Left cardiac atrium (tissue), 4 donors: ENCODE results near the gene PLTP. TPM values are rescaled to one million over a fixed set of nuclear protein-coding genes. Genes with fewer than 3 reads are reported as not detected.
"Not testable (repeated sequence)": the region's sequence is repeated elsewhere in the genome, so short reads cannot be mapped to it uniquely, and the experiment has no call there.

ENCODE experiments used
- ATAC-seq, 2 donors: fragments of 200-7000 bp; cut with Tn5 transposase; one replicate each; pipeline ENCODE4 v1.9.1; 2020; ENCODE audit warnings: mild to moderate bottlenecking in 2 of 2, moderate library complexity in 2 of 2
- DNase-seq: peaks from one replicate; pipeline ENCODE4 v3.0.0-alpha.2; 2020
- intact Hi-C, 2 donors: fragments of 100-400 bp; cut with DNase I; formaldehyde crosslinking; loops; one replicate each; pipeline versions ENCODE4 v1.14.1 to v1.15.1; 2022 to 2023
- total RNA-seq, 2 donors: library from RNA; stranded (reverse); fragmentation: NEBNext Ultra II Directional; extraction: Animal tissue kit (Norgen Biotek cat#: 25700); gene quantifications; one replicate each; pipeline ENCODE4 v1.2.1, GENCODE V29; 2021
- donor health status: DM: no; HTN: yes; CAD: no.
- donor health status: DM: no; HTN: yes; CAD: no; lungs with severe emphysema.
- donor health status: DM: yes; HTN: yes; CAD: no.
- donor health status: Dilated cardiomyopathy.

PLTP gene
- total RNA-seq, 2 donors from 2014 or later: 86.4 to 397 TPM

DNA sequence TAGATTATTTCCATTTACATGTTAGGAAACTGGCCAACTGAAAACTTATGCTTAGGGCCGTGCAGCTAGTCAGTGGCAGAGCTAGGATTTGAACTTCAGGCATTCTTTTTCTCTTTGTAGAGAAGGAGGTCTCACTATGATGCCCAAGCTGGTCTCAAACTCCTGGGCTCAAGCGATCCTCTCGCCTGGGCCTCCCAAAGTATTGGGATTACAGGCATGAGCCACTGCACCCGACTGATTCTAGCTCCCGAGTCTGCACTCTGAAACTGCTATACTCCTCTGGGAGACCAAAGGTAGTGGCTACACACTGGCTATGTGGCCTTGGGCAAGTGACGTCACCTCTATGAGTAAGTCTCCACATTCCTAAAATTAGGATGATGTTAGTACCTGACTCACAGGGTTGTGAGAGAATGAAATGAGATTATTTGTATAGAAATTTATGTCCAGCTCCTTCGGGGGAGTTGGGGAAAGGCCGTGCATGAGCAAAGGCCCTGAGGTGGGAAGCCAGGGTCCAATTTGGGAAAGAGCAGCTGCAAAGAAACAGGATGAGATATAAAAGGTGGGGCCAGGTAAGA, 6.4 kb downstream of the PLTP start:
- no peak for DNase-seq
- intact Hi-C loops: no loop called here
- no peak for ATAC-seq

GRCh38 chr20:45904583-45905504, 7.1 kb downstream of the PLTP start:
- intact Hi-C loops: no loop called here
- ATAC-seq (no peak), DNase-seq (no peak)

- DNase-seq (no peak), ATAC-seq (no peak)
- intact Hi-C loops: no loop called here
These were observed 9.7 kb downstream of the PLTP start for GRCh38 chr20:45902199-45902701.

DNA sequence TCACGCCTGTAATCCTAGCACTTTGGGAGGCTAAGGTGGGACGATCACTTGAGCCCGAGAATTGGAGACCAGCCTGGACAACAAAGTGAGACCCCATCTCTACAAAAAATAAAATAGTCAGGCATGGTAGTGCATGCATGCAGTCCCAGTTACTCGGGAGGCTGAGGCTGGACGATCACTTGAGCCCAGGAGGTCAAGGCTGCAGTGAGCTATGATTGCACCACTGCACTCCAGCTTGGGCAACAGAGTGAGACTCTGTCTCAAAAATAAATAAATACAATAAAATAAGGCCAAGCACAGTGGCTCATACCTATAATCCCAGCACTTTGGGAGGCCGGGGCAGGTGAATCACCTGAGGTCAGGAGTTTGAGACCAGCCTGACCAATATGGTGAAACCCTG, 10.6 kb downstream of the PLTP start:
- DNase-seq, ATAC-seq, intact Hi-C loops: not testable (repeated sequence)

- intact Hi-C loops: no loop called here
- DNase-seq: no peak
- ATAC-seq: no peak
These were observed 12.7 kb downstream of the PLTP start for GRCh38 chr20:45899046-45899835.

- no peak for ATAC-seq
- intact Hi-C loops: no loop called here
- DNase-seq: no peak
These were observed 13.7 kb downstream of the PLTP start for GRCh38 chr20:45898285-45898684.

GRCh38 chr20:45897692-45898091, 14.3 kb downstream of the PLTP start:
- intact Hi-C loops: no loop called here
- ATAC-seq (no peak), DNase-seq (no peak)

- no peak for DNase-seq
- intact Hi-C loops: no loop called here
- no peak for ATAC-seq
These were observed 14.7 kb downstream of the PLTP start for GRCh38 chr20:45897289-45897688.

DNA sequence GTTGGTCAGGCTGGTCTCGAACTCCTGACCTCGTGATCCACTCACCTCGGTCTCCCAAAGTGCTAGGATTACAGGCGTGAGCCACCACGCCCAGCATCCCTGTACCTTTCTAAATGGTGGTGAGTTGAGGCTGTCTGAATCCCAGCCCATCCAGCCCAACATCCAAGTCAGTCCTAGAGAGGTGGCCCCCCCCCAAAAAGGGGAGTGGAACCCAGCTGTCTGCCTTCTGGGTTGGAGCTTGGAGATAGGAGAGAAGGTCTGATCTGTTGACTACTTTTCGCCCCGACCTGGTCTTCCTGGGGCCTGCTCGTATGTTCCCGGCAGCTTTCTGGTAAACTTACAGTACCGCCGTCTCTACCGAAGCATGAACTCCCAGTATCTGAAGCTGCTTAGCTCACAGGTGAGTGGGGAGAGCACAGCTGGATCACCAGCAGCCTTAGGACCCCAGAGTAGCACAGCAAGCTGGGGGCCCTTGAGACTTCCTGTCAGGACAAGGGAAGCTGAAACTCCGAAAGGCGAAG, 15.3 kb downstream of the PLTP start:
- no peak for ATAC-seq
- DNase-seq: no peak
- intact Hi-C loops: no loop called here

DNA sequence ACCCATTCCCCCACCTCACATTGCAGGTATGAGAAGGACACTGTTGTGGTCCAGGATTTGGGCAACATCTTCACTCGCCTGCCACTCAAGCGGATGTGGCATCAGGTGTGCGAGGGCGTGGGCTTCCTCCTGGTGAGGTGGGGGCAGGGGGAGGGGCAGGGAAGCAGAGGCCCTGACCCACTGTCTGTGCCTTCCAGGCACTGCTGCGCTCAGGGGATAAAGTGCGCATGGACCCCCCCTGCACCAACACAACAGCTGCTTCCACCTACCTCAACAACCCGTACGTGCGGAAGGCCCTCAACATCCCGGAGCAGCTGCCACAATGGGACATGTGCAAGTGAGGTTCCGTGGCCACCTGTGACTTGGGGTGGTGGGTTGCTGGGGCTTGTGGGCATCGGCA, 17.2 kb downstream of the PLTP start:
- no peak for DNase-seq
- intact Hi-C loops: no loop called here
- no peak for ATAC-seq

DNA sequence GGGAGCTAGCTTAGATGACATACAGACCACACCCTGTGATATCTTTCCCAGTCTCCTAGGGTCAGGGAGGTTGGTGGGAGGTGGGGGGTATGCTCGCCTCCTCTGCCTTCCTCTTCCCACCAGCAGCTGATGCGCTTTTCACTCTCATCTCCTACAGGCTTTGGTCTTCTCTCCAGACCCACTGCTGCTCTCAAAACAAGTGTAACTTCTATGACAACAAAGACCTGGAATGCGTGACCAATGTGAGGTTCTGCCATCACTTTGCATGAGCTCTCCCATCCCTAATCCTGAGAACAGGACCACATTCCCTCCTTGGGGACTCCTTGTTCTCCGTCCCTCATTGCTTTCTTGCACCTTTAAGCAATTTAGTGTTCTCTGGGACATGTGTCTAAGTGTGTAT, 18.1 kb downstream of the PLTP start:
- no peak for ATAC-seq
- intact Hi-C loops: loop anchor here in 1 of 2 donors (2.0 kb wide), 1 partner anchor 43 kb away; no protein-coding TSS in a partner anchor
- DNase-seq: no peak

DNA sequence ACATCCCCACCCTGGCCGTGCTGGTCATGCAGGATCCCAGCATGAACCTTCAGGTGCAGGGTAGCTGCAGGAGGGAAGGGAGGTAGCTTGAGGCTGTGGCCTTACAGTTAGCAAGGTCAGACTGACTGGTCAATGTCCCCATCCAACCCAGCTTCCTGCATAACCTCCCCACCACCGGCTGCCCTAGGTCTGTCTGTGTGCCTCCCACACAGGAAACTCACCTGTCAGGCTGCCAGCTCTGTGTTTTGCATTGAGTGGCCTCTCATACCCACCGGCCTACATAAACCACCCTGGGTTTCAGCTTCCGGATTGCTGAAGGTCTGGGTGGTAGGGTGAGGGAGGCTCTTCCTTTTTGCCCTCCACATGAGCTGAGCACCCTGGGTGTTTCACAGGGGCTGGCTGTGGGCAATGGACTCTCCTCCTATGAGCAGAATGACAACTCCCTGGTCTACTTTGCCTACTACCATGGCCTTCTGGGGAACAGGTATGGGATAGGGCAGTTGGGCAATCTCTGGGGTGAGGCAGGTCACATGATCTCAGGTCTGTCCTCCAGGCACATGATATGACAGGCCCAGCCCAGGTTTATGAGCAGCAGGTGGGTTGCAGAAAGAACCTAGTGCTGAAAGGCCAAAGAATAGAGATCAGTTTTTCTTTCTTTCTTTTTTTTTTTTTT, 19.0 kb downstream of the PLTP start:
- DNase-seq (no peak), ATAC-seq (no peak)
- intact Hi-C loops: loop anchor here in 1 of 2 donors (2.0 kb wide), 1 partner anchor 44 kb away; no protein-coding TSS in a partner anchor

DNA sequence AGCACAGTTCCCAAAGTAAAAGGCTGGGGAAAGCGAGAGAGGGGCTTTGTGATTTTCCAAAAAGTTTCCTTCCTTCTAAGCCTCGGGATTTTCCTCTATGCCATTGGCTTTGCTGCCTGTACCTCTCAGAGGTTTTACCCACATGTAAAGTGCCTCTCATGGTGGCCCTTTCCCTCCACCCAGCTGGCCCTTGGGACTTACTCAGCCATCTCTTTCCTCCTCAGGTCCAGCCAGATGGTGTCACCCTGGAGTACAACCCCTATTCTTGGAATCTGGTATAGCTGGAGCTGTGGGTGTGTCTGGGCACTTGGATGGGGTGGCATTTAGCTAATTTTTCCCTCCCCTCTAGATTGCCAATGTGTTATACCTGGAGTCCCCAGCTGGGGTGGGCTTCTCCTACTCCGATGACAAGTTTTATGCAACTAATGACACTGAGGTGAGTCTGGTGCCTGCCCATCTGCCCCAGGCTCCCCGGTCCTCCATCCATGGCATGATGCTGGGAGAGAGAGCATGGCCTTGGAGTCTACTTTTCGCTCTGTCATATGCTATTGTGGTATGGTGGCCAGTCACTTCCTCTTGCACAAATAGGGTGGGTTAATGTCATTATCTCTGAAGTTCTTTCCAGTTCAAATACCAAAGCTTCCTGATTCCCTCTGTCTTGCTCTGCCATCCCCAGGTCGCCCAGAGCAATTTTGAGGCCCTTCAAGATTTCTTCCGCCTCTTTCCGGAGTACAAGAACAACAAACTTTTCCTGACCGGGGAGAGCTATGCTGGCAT, 19.7 kb downstream of the PLTP start:
- DNase-seq (no peak), ATAC-seq (no peak)
- intact Hi-C loops: loop anchor here in 1 of 2 donors (2.0 kb wide), 1 partner anchor 45 kb away; no protein-coding TSS in a partner anchor

- DNase-seq (peak; percentile 95), ATAC-seq (peak; percentile 88 to 93)
- intact Hi-C loops: loop anchor here in 1 of 2 donors (2.0 kb wide), 1 partner anchor 72 kb away; no protein-coding TSS in a partner anchor
These were observed 20.7 kb downstream of the PLTP start, which contains the start of the genes CTSA and NEURL2 for GRCh38 chr20:45890985-45891983. CTSA (plus strand) TSS chr20:45891335; CDS start chr20:45891569, 234 bp downstream. NEURL2 (minus strand) TSS chr20:45891208; CDS start chr20:45890991, 217 bp downstream.

GRCh38 chr20:45890077-45890984, 21.6 kb downstream of the PLTP start:
- ATAC-seq (peak; percentile 80 to 84), DNase-seq (peak; percentile 90)
- intact Hi-C loops: loop anchor here in 1 of 2 donors (2.0 kb wide), 1 partner anchor 72 kb away; no protein-coding TSS in a partner anchor
